HG03064 (cell line): Measurements from ENCODE around the gene FLAD1.
"Not testable (repeated sequence)": the region's sequence is repeated elsewhere in the genome, so short reads cannot be mapped to it uniquely, and the experiment has no call there.

Source experiments
- ATAC-seq: cut with Tn5 transposase; IDR thresholded peaks from one replicate; pipeline ENCODE4 v1.9.1; 2021; ENCODE audit warnings: low read depth; ENCODE audit not compliant: unreplicated experiment

FLAD1 gene

GRCh38 chr1:154967331-154967950 is 15.7 kb upstream of the FLAD1 start:
- ATAC-seq: no peak

DNA sequence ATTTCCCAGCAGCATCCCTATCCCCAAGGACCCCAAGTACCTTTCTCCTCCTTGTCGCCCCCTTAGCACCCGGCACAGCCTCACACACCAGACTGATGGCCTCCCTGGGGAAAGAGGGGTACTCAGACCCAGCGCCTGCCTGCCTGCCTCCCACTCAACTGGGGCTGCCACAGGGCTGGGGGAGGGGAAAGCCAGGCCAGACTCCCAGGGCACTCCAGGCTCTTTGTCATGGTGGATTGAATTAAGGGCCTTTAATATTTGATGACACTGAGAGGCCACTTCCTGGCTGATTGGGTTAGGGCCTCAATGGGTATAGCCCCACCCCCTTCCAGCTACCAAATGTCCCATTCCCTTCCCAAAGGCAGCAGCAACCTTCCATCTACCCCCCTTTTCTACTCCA is 14.4 kb upstream of the FLAD1 start:
- ATAC-seq: no peak

GRCh38 chr1:154969246-154969645 is 13.9 kb upstream of the FLAD1 start:
- ATAC-seq: no peak

GRCh38 chr1:154969860-154970452 is 13.2 kb upstream of the FLAD1 start:
- no peak for ATAC-seq

GRCh38 chr1:154970631-154971340 is 12.4 kb upstream of the FLAD1 start, which contains the start of gene SHC1:
Gene SHC1 (minus strand): TSS chr1:154970747. CDS start chr1:154970526, 221 bp downstream.
- ATAC-seq: no peak

DNA sequence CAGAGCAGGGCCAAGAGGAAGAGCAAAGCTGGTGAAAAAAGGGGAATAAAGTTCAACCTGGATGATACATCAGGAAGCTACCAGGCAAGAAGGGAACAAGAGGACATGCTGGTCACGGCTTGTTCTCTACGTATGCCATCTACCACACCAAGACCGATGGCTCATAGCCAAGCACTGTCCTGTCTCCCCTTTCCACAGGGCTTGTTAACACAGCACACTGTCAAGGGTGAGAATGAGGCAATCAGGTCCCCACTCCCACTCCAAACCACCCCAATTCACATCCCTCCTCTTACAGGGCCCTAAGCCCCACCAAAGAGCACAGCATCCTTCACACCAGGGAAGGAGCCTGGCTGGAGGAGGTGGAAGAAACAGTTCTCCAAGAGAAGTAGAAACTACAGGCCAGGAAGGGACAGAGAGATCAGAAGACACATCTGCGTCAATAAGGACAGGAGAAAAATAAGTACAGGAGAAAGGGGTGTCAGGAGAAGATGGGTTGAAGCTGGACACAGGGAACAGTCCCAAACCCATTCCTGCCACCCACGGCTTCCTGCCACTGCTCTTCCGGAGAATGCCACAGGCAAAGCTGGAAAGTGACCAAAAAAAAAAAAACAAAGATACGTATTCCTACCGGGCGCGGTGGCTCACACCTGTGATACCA is 11.7 kb upstream of the FLAD1 start:
- no peak for ATAC-seq

- ATAC-seq: no peak
Measured at GRCh38 chr1:154972213-154972516, 11.0 kb upstream of the FLAD1 start.

DNA sequence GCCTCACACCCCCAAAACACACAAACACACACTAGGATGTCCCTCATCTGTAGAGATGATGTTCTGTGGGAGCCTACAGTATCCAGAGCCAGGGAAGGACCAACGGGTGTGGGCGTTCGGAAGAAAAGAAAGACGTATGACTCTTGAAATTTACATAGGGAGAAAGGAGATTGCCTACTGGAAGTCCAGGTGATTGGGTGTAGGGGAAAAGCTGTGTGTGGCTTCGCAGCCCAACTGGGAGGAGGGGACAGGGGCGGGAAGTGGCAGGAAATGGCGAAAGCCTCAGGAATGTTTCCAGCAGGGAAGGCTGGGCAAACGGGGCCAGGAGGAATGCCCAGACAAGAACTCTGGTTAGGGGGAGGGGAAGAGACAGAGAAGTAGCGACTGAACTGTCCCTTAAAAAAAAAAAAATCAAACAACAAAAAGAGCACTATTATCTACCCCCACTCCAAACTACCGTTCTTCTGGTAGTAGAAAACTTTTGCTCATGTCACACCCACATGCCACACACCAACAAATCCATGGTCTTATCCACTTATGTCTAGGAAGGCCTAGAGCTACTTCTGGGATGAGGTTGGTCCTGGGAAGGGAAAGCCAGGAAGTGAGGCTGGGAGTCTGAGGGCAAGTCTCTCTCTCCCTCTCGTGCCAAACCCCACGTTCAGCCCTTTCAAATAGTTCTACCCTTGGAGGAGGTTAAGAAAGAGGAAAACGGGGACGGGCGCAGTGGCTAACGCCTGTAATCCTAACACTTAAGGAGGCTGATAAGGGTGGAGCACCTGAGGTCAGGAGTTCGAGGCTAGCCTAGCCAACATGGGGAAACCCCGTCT is 10.4 kb upstream of the FLAD1 start:
- ATAC-seq: no peak

DNA sequence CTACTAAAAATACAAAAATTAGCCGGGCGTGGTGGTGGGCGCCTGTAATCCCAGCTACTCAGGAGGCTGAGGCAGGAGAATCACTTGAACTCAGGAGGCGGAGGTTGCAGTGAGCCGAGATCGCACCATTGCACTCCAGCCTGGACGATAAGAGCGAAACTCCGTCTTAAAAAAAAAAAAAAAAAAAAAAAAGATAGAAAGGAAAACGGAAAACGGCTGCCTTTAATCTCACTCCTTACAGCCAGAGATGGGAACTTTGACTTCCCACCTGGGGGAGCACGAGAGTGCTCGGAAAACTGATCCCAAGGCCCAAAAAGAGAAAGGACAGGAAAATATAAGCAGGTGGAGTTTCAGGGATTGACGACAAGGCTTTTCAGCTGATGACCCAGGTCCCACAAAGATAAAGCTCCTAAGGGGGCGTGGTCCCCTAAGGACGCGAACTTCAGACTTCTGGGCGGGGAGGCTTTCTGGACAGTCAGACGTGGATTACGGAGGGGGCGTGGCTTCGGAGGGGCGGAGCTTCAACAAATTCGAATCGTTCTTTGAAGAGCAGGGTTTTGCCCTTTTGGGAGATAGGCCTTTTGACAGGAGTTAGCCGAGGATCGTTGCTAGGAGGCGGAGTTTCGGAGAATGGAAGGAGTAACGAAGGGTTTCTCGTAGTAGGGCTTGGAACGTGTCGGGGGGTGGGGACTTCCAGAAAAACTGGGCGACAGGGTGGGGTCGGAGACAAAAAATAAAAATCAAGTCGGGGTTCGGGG is 9.6 kb upstream of the FLAD1 start:
- ATAC-seq: peak; percentile 9

GRCh38 chr1:154974102-154974807 is 8.9 kb upstream of the FLAD1 start, which contains the start of gene CKS1B:
Gene CKS1B (plus strand): TSS chr1:154974681. CDS start chr1:154974746, 65 bp downstream.
- ATAC-seq: peak; percentile 62

DNA sequence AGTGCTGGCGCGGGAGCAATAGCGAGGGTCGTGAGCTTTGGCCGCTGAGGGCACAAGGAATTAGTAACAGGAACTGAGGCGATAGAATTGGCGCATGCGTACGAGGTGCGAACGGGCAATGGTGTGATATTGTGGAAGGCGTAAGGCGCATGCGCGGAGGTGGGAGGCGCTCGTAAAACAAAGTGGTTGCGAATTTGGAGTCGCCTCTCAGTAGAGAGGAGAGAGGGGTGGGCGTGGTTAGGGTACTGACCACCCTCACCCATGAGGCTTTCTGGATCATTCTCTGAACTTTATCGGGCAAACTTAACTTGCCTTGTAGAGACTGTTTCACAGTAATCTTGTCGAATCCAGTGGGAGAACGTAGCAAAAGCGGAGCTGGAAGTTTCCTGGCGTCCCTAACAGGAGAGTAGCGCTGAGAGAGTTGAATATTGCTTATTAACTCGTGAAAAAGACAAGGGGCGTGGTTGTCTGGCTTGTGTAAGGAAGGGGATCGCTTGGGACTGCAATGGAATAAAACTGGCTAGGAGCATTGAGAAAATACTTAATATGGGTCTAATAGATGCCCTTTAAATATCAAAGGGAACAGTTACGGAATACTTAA is 8.2 kb upstream of the FLAD1 start:
- peak; percentile 41 for ATAC-seq

- ATAC-seq: no peak
Measured at GRCh38 chr1:154975409-154976059, 7.6 kb upstream of the FLAD1 start.

GRCh38 chr1:154977762-154978161 is 5.4 kb upstream of the FLAD1 start:
- ATAC-seq: not testable (repeated sequence)

DNA sequence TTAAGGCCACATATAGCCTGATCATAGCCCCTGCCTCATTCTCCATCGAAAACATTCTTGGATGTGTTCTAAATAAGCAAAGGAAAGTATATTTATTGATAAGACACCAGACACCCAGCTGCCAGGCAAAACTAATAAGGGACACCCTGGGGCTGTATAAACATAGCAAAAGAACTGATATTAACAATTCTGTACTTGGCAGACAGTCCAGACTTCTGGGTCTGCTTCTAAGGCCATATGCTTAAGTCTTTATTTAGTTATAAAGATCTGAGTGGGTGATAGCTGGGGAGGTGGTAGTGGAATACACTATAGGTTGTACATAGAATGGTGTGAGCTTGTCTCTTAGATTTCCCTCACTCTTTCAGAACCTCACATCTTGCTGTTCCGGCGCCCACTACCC is 4.8 kb upstream of the FLAD1 start:
- ATAC-seq: no peak

GRCh38 chr1:154982341-154982740 is 803 bp upstream of the FLAD1 start:
- ATAC-seq: no peak

DNA sequence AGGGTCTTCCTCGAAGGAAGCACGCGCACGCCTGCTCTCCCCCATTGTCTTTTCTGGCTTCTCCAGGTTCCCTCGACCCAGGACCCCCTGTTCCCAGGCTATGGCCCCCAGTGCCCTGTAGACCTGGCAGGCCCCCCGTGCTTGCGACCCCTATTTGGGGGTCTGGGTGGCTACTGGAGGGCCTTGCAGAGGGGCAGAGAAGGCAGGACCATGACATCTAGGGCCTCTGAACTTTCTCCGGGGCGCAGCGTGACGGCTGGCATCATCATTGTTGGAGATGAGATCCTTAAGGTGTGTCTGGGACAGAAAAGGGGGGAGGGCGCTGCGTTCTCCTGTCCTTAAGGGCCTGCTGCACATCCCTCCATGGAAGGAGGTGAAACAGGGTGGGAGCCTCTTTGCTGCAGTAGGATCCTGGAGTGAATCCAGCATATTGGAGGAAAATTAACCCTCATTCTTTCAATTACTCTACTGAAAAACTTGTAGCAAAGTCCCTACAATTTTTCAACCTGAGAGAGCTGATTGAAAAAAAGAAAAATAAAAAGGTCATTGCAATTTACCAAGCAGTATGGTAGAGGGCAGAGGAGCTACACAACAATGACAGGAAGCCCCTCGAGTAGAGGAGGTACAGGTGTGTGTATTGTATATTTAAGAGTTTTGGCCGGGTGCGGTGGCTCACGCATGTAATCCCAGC is 777 bp downstream of the FLAD1 start:
- ATAC-seq: no peak

DNA sequence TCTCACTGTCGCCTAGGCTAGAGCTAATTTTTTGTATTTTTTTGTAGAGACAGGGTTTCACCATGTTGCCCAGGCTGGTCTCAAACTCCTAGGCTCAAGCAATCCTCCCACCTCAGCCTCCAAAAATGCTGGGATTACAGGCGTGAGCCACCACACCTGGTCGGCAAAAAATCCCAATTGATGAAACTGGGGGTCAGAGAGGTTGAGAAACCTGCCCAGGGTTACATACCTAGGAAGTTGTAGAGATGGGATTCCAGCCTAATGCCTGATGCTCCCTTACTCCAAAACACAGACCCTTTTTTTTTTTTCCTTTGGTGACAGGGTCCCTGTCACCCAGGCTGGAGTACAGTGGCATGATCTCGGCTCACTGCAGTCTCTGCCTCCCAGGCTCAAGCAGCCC is 3.6 kb downstream of the FLAD1 start:
- ATAC-seq: not testable (repeated sequence)

DNA sequence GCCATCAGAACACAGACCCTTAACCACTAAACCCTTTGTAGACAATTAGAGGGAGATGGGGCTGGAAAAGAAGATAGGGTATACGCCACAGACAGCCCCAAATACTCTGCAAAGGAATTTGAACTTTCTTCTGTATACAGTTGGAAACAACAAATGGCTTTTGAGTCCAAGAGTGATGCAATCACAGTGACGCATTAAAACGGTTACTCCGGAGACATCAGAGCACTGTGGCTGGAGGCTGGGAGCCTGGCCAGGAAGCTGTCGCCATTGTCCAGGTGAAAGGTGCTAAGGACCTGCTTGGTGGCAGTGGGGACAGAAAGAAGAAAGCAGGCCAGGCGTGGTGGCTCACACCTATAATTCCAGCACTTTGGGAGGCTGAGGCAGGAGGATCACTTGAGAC is 4.2 kb downstream of the FLAD1 start:
- ATAC-seq: no peak
